ENCODE results near the gene CLDN2.

GRCh38 chrX:106901781-106902219, 18.4 kb upstream of the CLDN2 start:
- TF ChIP-seq CTCF (conservative IDR thresholded peaks at IDR 0.05 in 1 of 2, IDR thresholded peaks at IDR 0.05 in 1 of 2; ENCODE audit: extremely low read depth in 1 of 2, insufficient read depth in 1 of 2, low read depth in 1 of 2, low read length in 2 of 2) = no peak
- TF ChIP-seq EZH2 (IDR thresholded peaks at IDR 0.05; ENCODE audit: borderline replicate concordance, low read length) = no peak
